A673 (cell line): ENCODE measurements around the gene NTRK3.

Source experiments
- EZH2 ChIP-seq: fragments of 200-600 bp; sonication (generic); IDR thresholded peaks from 2 replicates; pipeline ENCODE4 v1.6.1; 2017; ENCODE audit warnings: borderline replicate concordance, low read depth, mild to moderate bottlenecking, mixed read lengths, antibody characterized with exemption, low read length; ENCODE audit not compliant: poor library complexity, severe bottlenecking
- TF ChIP-seq, protein P1 (sequence below): fragments of 300-800, 200-600 bp; sonication (generic); conservative IDR thresholded peaks from 2 replicates; pipeline ENCODE4 v1.5.1; 2017; ENCODE audit warnings: low read depth, mild to moderate bottlenecking, antibody characterized with exemption, low read length, moderate library complexity, mixed read lengths

DNA sequence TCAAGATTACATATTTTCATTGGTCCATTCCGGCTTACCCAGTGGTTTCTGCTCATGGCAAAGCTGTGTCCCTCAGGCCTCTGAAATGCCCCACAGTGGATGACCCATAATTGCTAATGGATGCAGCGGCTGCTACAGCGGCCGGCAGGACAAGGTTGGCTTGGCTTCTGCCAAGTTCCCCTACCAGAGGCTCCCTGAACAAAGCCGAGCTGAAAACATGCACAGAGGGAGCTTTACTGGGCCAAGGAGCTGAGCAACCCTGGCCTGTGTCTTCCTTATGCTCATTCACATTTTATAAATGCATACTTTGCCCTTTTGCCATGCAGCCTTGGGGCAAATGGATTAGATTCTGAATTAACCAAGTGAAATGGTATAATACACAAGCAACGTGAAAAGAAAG is 150.5 kb downstream of the NTRK3 start:
- TF ChIP-seq, protein P1, sequence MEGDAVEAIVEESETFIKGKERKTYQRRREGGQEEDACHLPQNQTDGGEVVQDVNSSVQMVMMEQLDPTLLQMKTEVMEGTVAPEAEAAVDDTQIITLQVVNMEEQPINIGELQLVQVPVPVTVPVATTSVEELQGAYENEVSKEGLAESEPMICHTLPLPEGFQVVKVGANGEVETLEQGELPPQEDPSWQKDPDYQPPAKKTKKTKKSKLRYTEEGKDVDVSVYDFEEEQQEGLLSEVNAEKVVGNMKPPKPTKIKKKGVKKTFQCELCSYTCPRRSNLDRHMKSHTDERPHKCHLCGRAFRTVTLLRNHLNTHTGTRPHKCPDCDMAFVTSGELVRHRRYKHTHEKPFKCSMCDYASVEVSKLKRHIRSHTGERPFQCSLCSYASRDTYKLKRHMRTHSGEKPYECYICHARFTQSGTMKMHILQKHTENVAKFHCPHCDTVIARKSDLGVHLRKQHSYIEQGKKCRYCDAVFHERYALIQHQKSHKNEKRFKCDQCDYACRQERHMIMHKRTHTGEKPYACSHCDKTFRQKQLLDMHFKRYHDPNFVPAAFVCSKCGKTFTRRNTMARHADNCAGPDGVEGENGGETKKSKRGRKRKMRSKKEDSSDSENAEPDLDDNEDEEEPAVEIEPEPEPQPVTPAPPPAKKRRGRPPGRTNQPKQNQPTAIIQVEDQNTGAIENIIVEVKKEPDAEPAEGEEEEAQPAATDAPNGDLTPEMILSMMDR, result no peak
- TF ChIP-seq EZH2, result no peak
